HEK293 (cell line): ENCODE data around the gene LRP6.

Source experiments
- KLF1 ChIP-seq: fragments of 450-650 bp; formaldehyde crosslinking; IDR thresholded peaks from 2 replicates; pipeline ENCODE4 v1.5.1; 2016; ENCODE audit warnings: missing biosample characterization, missing genetic modification characterization
- TF ChIP-seq, protein P1 (sequence below): fragments of 450-650 bp; formaldehyde crosslinking; IDR thresholded peaks from 2 replicates; pipeline ENCODE4 v1.5.1; 2016; ENCODE audit warnings: missing biosample characterization, missing genetic modification characterization
- TF ChIP-seq, protein P2 (sequence below): fragments of 450-650 bp; formaldehyde crosslinking; IDR thresholded peaks from 2 replicates; pipeline ENCODE4 v1.5.1; 2016; ENCODE audit warnings: missing biosample characterization, missing genetic modification characterization

DNA sequence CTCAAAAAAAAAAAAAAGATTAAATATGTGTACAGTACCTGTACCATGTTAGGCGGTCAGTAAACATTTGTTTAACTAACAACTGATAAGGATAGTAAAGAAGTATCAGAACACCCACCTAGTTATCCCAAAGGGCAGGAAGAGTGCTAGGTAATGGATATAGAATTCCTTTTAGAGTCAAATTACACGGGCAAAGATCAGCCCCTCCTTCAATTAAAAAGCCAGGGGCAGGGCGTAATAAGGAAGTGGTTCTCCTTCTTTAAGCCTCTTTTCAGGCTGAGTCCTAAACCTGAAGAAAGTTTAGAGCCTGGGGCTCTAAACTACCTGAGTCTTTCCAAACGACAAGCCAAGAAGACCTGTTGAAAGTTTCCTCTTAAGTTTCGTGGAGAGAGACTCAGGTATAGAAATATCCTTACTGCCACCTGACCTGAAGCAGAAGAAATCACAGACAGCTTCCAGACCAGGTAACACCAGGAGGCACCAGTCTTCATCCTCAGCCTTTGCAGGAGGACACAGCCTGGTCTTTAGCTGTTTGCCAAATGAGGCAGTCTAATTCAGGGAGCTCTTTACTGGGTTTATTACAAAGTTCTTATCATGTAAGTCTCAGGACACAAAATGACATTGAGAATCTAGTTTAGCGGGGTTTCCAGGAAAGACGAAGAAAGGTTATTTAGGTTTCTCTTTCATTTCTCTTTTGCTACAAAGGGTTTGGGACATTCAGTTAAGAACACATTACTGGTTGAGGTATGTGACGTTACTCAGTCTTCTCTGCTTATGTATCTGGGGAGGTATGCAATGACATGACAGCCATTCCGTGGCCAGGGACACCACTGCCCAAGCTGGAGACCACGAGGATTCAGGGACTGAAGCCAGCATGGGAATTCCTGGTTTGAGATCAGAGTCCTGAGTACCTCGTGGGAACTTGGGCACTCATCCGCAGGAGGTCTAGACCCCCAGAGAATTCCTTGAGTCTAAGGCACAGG lies 195.9 kb downstream of the LRP6 start, which contains the start of gene BCL2L14:
- no peak for TF ChIP-seq KLF1
- TF ChIP-seq, protein P1, sequence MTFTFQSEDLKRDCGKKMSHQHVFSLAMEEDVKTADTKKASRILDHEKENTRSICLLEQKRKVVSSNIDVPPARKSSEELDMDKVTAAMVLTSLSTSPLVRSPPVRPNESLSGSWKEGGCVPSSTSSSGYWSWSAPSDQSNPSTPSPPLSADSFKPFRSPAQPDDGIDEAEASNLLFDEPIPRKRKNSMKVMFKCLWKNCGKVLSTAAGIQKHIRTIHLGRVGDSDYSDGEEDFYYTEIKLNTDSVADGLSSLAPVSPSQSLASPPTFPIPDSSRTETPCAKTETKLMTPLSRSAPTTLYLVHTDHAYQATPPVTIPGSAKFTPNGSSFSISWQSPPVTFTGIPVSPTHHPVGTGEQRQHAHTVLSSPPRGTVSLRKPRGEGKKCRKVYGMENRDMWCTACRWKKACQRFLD: no peak
- TF ChIP-seq, protein P2, sequence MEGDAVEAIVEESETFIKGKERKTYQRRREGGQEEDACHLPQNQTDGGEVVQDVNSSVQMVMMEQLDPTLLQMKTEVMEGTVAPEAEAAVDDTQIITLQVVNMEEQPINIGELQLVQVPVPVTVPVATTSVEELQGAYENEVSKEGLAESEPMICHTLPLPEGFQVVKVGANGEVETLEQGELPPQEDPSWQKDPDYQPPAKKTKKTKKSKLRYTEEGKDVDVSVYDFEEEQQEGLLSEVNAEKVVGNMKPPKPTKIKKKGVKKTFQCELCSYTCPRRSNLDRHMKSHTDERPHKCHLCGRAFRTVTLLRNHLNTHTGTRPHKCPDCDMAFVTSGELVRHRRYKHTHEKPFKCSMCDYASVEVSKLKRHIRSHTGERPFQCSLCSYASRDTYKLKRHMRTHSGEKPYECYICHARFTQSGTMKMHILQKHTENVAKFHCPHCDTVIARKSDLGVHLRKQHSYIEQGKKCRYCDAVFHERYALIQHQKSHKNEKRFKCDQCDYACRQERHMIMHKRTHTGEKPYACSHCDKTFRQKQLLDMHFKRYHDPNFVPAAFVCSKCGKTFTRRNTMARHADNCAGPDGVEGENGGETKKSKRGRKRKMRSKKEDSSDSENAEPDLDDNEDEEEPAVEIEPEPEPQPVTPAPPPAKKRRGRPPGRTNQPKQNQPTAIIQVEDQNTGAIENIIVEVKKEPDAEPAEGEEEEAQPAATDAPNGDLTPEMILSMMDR (tag by site-specific recombination): no peak
